Hepatocyte (in vitro differentiated cells): ENCODE data around the gene PIANP.
A peak's percentile ranks its signal among the peaks of the same experiment; 100 is the strongest.

ENCODE experiments used
- CTCF ChIP-seq: fragments of 200-600 bp; sonication (generic); IDR thresholded peaks from 2 replicates; pipeline ENCODE4 v1.5.1; 2016; ENCODE audit warnings: antibody characterized with exemption, mild to moderate bottlenecking; ENCODE audit not compliant: poor library complexity
- EZH2 ChIP-seq: fragments of 200-600 bp; sonication (generic); IDR thresholded peaks from 2 replicates; pipeline ENCODE4 v1.6.1; 2016; ENCODE audit warnings: antibody characterized with exemption, mild to moderate bottlenecking, borderline replicate concordance
- EZH2phosphoT487 ChIP-seq: fragments of 200-600 bp; sonication (generic); IDR thresholded peaks from one replicate; pipeline ENCODE4 v1.6.1; 2018; ENCODE audit warnings: antibody characterized with exemption, mild to moderate bottlenecking, low read depth, moderate library complexity; ENCODE audit not compliant: unreplicated experiment, severe bottlenecking

- TF ChIP-seq CTCF (peak; percentile 84), EZH2 (no peak), EZH2phosphoT487 (no peak)
These were observed 35.0 kb upstream of the PIANP start for GRCh38 chr12:6735448-6736191.
